SU-DHL-6 (cell line): Measurements from ENCODE around the gene INTS7.

Experiments
- H2AFZ ChIP-seq: fragments of 200-600 bp; sonication (generic); 2 replicates; pipeline ENCODE4 v1.6.1; 2014; ENCODE audit warnings: low read depth, mild to moderate bottlenecking, moderate library complexity, mixed read lengths, antibody characterized with exemption, low read length; ENCODE audit not compliant: severe bottlenecking
- H3F3A ChIP-seq: fragments of 200-600 bp; shearing (Covaris generic); 2 replicates; pipeline ENCODE4 v1.6.0; 2016; ENCODE audit warnings: antibody characterized with exemption, mild to moderate bottlenecking; ENCODE audit not compliant: insufficient read depth
- H3K27ac ChIP-seq: fragments of 200-600 bp; sonication (generic); 2 replicates; pipeline ENCODE4 v1.5.1; 2016; ENCODE audit warnings: low read depth, mild to moderate bottlenecking, low read length, moderate library complexity, mixed read lengths
- H3K27me3 ChIP-seq: fragments of 200-600 bp; sonication (generic), shearing (Covaris generic); 2 replicates; pipeline ENCODE4 v1.6.0; 2014; ENCODE audit warnings: mild to moderate bottlenecking, low read length
- H3K36me3 ChIP-seq: fragments of 200-600 bp; sonication (generic); 2 replicates; pipeline ENCODE4 v1.6.1; 2014; ENCODE audit warnings: mild to moderate bottlenecking, low read length, mixed read lengths
- H3K4me2 ChIP-seq: fragments of 300-600, 200-600 bp; shearing (Covaris generic), sonication (generic); 2 replicates; pipeline ENCODE4 v1.6.0; 2014; ENCODE audit warnings: low read length, low read depth, mild to moderate bottlenecking; ENCODE audit not compliant: poor library complexity, severe bottlenecking
- H3K4me3 ChIP-seq: fragments of 200-600 bp; sonication (generic); 2 replicates; pipeline ENCODE4 v1.5.1; 2014; ENCODE audit warnings: antibody characterized with exemption, low read length, mild to moderate bottlenecking, mixed read lengths; ENCODE audit not compliant: insufficient read depth, poor library complexity, severe bottlenecking
- H3K79me2 ChIP-seq: fragments of 200-600 bp; sonication (generic); 2 replicates; pipeline ENCODE4 v1.6.1; 2014; ENCODE audit warnings: mild to moderate bottlenecking, low read length, moderate library complexity; ENCODE audit not compliant: insufficient read depth
- H3K9ac ChIP-seq: fragments of 200-600 bp; sonication (generic); 2 replicates; pipeline ENCODE4 v1.7.0; 2014; ENCODE audit warnings: mild to moderate bottlenecking, low read length
- H3K9me2 ChIP-seq: fragments of 200-600 bp; sonication (generic); replicated peaks from 2 replicates; pipeline ENCODE4 v1.6.1; 2014; ENCODE audit warnings: low read length; ENCODE audit not compliant: insufficient read depth
- H3K9me3 ChIP-seq: fragments of 200-600 bp; sonication (generic); 2 replicates; pipeline ENCODE4 v1.6.1; 2014; ENCODE audit warnings: low read length, mixed read lengths; ENCODE audit not compliant: insufficient read depth
- H4K20me1 ChIP-seq: fragments of 200-600 bp; sonication (generic); 2 replicates; pipeline ENCODE4 v1.6.1; 2014; ENCODE audit warnings: low read depth, mild to moderate bottlenecking, antibody characterized with exemption, low read length, moderate library complexity, mixed read lengths
- EZH2phosphoT487 ChIP-seq: fragments of 200-600 bp; sonication (generic), shearing (Covaris generic); conservative IDR thresholded peaks from 2 replicates; pipeline ENCODE4 v1.6.1; 2018; ENCODE audit warnings: mild to moderate bottlenecking, antibody characterized with exemption, low read length, moderate library complexity, mixed read lengths
- TF ChIP-seq, protein P1 (sequence below): fragments of 200-600 bp; sonication (generic); IDR thresholded peaks from one replicate; pipeline ENCODE4 v1.5.1; 2017; ENCODE audit warnings: antibody characterized with exemption, mild to moderate bottlenecking, low read length, moderate library complexity; ENCODE audit not compliant: insufficient read depth, poor library complexity, severe bottlenecking

INTS7 gene

GRCh38 chr1:211901945-211902344, 133.4 kb downstream of the INTS7 start:
- no peaks in the 10 kb centered on the region for H3K79me2 ChIP-seq

GRCh38 chr1:211900441-211900840, 134.9 kb downstream of the INTS7 start:
- Histone ChIP-seq H3K9ac (no peak overlapping the region), H3K9me2 (no peaks in the 10 kb centered on the region), H3K36me3 (no peaks in the 10 kb centered on the region), H3F3A (no peaks in the 10 kb centered on the region), H2AFZ (no peak overlapping the region), H3K4me3 (no peak overlapping the region), H3K27ac (no peak overlapping the region), H3K9me3 (no peaks in the 10 kb centered on the region), H4K20me1 (no peaks in the 10 kb centered on the region), H3K4me2 (no peak overlapping the region), H3K79me2 (no peaks in the 10 kb centered on the region), H3K27me3 (no peaks in the 10 kb centered on the region)
- TF ChIP-seq EZH2phosphoT487: no peak
- TF ChIP-seq, protein P1, sequence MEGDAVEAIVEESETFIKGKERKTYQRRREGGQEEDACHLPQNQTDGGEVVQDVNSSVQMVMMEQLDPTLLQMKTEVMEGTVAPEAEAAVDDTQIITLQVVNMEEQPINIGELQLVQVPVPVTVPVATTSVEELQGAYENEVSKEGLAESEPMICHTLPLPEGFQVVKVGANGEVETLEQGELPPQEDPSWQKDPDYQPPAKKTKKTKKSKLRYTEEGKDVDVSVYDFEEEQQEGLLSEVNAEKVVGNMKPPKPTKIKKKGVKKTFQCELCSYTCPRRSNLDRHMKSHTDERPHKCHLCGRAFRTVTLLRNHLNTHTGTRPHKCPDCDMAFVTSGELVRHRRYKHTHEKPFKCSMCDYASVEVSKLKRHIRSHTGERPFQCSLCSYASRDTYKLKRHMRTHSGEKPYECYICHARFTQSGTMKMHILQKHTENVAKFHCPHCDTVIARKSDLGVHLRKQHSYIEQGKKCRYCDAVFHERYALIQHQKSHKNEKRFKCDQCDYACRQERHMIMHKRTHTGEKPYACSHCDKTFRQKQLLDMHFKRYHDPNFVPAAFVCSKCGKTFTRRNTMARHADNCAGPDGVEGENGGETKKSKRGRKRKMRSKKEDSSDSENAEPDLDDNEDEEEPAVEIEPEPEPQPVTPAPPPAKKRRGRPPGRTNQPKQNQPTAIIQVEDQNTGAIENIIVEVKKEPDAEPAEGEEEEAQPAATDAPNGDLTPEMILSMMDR: no peak

More at GRCh38 chr1:211901945-211902344, 133.4 kb downstream of the INTS7 start:
- TF ChIP-seq, protein P1: no peak
- no peak for TF ChIP-seq EZH2phosphoT487
- no peak overlapping the region for H3K4me3 ChIP-seq
- H3K9me2 ChIP-seq: no peaks in the 10 kb centered on the region
- H3F3A ChIP-seq: no peaks in the 10 kb centered on the region
- H3K36me3 ChIP-seq: no peaks in the 10 kb centered on the region
- H3K27me3 ChIP-seq: no peaks in the 10 kb centered on the region; the same call in 1 of the 2 replicates
- no peak overlapping the region for H3K27ac ChIP-seq
- H3K4me2 ChIP-seq: no peak overlapping the region
- H3K9me3 ChIP-seq: no peaks in the 10 kb centered on the region
- no peaks in the 10 kb centered on the region for H4K20me1 ChIP-seq
- H2AFZ ChIP-seq: no peak overlapping the region
- H3K9ac ChIP-seq: no peak overlapping the region

- TF ChIP-seq EZH2phosphoT487: no peak
- TF ChIP-seq, protein P1: no peak
- Histone ChIP-seq H3K4me3 (no peak overlapping the region), H3F3A (no peaks in the 10 kb centered on the region), H3K9ac (no peak overlapping the region), H2AFZ (no peak overlapping the region), H3K4me2 (no peak overlapping the region), H3K27ac (no peak overlapping the region), H3K36me3 (no peaks in the 10 kb centered on the region), H3K9me3 (no peaks in the 10 kb centered on the region), H3K27me3 (0 out of 2 replicates have a peak, but pooled peaks cover 4% of the 10 kb centered on the region), H3K9me2 (no peaks in the 10 kb centered on the region), H3K79me2 (no peaks in the 10 kb centered on the region), H4K20me1 (no peaks in the 10 kb centered on the region)
These were observed 138.4 kb downstream of the INTS7 start for GRCh38 chr1:211896958-211897357.
